Liver (tissue), 3 donors: ENCODE results near the gene TMEM123.

Experiments
- FOXA1 ChIP-seq: IDR thresholded peaks from 2 replicates; pipeline ENCODE4 v1.6.1; 2016; ENCODE audit warnings: antibody characterized with exemption
- TAF1 ChIP-seq: conservative IDR thresholded peaks from 2 replicates; pipeline ENCODE4 v1.6.1; 2016; ENCODE audit warnings: antibody characterized with exemption, mild to moderate bottlenecking
- TF ChIP-seq, protein P1 (sequence below): fragments of 150-350 bp; IDR thresholded peaks from 2 replicates; pipeline ENCODE4 v1.5.1; 2017; ENCODE audit warnings: improper control_type of control experiment, low read depth, low read length; ENCODE audit not compliant: missing input control
- TF ChIP-seq, protein P2 (sequence below): IDR thresholded peaks from 2 replicates; pipeline ENCODE4 v1.6.1; 2016; ENCODE audit warnings: antibody characterized with exemption
- TF ChIP-seq, protein P3 (sequence below): IDR thresholded peaks from 2 replicates; pipeline ENCODE4 v1.6.1; 2016; ENCODE audit warnings: antibody characterized with exemption
- TF ChIP-seq, protein P4 (sequence below): IDR thresholded peaks from 2 replicates; pipeline ENCODE4 v1.6.1; 2016; ENCODE audit warnings: antibody characterized with exemption
- donor health status: healthy.
- donor health status: healthy.

DNA sequence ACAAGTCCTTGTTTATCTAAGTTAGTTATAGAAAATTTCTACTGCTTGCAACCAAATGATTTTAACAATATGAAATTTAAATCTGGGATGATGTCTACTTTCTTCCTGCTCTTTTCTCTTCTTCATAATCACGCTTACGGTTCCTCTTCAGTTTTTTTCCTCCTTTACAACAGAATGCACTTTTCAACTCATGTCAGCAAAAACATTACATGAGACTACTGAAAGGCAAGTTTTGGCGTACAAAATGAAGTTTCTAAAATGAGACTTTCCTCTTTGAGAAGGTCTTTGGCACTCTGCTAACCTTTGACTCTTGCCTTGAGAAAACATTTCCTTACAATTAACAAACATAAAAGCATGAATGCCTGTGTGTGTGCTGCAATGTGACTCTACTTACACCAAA is 23.3 kb downstream of the TMEM123 start:
- TF ChIP-seq, protein P1, sequence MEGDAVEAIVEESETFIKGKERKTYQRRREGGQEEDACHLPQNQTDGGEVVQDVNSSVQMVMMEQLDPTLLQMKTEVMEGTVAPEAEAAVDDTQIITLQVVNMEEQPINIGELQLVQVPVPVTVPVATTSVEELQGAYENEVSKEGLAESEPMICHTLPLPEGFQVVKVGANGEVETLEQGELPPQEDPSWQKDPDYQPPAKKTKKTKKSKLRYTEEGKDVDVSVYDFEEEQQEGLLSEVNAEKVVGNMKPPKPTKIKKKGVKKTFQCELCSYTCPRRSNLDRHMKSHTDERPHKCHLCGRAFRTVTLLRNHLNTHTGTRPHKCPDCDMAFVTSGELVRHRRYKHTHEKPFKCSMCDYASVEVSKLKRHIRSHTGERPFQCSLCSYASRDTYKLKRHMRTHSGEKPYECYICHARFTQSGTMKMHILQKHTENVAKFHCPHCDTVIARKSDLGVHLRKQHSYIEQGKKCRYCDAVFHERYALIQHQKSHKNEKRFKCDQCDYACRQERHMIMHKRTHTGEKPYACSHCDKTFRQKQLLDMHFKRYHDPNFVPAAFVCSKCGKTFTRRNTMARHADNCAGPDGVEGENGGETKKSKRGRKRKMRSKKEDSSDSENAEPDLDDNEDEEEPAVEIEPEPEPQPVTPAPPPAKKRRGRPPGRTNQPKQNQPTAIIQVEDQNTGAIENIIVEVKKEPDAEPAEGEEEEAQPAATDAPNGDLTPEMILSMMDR = no peak
- TF ChIP-seq, protein P2, sequence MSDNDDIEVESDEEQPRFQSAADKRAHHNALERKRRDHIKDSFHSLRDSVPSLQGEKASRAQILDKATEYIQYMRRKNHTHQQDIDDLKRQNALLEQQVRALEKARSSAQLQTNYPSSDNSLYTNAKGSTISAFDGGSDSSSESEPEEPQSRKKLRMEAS = no peak
- TF ChIP-seq, protein P3, sequence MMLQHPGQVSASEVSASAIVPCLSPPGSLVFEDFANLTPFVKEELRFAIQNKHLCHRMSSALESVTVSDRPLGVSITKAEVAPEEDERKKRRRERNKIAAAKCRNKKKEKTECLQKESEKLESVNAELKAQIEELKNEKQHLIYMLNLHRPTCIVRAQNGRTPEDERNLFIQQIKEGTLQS = no peak
- no peak for TF ChIP-seq TAF1
- TF ChIP-seq, protein P4, sequence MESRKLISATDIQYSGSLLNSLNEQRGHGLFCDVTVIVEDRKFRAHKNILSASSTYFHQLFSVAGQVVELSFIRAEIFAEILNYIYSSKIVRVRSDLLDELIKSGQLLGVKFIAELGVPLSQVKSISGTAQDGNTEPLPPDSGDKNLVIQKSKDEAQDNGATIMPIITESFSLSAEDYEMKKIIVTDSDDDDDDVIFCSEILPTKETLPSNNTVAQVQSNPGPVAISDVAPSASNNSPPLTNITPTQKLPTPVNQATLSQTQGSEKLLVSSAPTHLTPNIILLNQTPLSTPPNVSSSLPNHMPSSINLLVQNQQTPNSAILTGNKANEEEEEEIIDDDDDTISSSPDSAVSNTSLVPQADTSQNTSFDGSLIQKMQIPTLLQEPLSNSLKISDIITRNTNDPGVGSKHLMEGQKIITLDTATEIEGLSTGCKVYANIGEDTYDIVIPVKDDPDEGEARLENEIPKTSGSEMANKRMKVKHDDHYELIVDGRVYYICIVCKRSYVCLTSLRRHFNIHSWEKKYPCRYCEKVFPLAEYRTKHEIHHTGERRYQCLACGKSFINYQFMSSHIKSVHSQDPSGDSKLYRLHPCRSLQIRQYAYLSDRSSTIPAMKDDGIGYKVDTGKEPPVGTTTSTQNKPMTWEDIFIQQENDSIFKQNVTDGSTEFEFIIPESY = no peak
- TF ChIP-seq FOXA1 = no peak
